HG03571 (cell line): Measurements from ENCODE around the gene CNDP2.

Source experiments
- ATAC-seq: cut with Tn5 transposase; IDR thresholded peaks from one replicate; pipeline ENCODE4 v1.9.1; 2021; ENCODE audit not compliant: unreplicated experiment

The CNDP2 gene

DNA sequence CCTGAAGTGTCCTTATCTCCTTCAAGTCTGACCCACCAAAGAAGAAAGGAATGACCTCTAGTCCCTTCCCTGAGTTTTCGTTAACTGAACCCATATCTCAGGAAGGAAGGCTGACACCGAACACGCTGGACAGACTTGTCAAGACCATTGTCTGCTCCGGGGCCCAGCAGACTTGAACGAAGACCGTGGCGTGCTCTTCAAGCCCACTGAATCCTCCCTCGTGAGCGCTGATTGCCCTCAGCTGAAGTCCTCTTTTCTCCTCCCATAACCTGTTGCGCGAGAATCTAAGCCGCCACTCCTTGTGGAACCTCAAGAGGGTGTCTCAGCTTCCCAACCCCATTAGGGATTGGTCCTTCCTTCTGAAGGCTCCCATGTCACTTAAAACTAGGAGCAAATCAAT is 37.5 kb downstream of the CNDP2 start:
- ATAC-seq = no peak

DNA sequence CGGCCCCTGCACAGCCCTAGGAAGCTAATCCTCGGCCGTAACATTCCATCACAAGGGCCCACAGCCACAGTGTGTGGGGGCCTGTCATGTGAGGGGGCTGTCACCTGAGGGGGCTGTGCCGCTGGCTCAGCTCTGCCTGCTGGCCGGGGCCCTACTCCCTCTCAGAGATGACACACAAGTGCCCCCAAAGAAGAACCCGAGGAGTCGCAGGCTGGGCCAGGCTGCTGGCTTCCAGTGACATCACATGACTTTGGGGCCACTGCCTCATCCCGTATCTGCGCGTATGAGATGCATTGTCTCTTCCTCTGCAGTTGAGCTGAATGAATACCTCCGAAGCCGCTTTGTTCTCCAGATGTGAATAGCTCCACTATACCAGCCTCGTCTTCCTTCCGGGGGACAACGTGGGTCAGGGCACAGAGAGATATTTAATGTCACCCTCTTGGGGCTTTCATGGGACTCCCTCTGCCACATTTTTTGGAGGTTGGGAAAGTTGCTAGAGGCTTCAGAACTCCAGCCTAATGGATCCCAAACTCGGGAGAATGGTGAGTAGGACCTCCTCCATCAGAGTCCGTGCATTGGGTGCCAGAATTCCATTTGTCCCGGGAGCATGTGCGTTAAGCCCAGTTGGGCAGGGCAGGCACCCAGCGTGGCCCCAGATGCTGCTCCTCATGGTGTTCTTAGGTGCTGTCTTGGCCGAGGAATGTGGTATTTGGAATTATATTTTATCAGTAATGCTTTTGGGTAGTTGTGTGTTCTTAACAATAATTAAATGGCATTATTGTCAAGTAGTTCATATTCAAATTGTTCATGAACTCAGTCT is 38.2 kb downstream of the CNDP2 start, which contains the start of gene CNDP1:
CNDP1 (plus strand) TSS at position 351 of the 820 bp plus-strand sequence; CDS start at position 519, 168 bp downstream.
- ATAC-seq = no peak

DNA sequence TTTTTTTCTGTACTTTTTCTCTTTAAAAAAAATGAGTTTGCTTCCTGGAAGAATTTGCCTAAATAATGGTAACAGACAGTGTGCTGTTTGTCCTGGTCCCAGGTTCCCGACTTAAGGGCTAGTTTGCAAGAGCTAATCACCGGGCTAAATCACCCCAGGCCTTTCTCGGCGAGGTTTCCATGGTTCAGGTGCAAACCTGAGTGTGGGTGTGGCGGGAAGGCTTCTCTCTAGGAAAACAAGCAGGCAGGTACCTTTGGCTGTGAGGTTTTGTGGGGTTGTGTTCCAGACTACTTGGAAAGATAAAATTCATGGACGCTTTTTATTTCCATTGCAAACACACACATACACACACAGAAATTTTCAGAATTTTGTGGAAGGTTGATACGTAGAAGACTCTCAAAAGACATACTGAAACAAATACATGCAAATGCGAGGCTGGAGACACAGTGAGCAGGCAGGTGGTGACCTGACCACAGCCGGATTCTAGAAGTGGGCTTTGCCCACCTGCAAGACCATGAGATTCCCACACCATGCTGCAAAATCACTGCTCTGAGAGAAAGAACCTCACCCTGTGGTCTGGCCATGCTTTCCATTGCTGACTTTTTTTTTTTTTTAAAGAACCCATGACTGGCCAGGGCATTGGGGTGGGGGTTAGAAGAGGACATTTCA is 39.0 kb downstream of the CNDP2 start:
- ATAC-seq = no peak

DNA sequence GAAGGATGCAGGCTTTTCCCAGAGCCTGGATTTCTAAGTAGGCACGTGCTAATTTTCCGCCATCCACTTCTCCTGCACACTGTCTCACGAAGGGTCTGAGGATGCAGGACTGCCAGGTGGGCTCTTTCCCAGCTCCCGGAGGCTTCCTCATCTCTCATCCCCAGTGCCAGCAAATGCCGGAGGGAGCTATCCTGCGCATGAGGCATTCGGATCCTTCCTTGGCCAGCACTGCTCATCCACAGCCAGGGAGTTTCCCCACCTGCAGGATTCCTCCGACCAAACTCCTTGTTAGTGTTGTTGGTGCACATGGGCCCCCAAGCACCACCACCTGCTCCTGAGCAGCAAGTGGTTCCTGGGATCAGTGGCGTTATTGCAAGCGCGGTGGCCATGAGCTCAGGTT is 43.1 kb downstream of the CNDP2 start:
- no peak for ATAC-seq

DNA sequence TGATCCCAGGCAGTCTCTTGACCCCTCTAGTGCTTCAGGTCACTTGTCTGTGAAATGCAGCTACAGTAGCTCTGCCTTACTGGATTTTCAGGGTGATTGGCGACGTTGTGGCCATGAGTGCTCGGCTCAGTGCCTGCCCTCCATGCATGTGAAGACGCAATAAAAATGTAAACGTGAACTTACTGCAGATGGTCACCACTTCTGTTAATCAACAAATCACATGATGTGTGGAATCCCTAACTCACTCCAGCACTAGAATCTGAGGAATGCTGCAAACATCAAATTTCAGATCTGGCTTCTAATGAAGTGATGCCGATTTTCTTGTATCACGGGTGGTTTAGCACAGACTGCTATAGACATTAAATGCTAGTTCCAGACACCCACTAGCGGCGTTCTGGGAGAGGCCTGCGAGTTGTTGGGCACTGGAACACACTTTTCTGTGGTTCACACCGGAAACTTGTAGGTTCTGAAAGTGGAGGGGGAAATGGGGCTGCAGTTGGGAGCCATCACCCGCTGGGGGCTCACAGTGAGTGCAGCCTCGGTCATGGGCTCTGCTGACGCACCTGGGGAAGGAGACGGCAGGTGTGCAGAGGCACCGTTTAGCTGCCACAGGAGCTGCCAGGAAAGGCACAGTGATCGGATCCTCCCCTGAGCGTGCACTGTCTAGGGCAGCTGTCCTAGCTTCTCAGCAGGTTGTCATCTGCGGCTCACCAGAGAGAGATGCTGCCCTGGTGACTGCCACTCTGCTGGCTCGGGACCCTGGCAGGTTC is 44.7 kb downstream of the CNDP2 start:
- ATAC-seq = no peak

DNA sequence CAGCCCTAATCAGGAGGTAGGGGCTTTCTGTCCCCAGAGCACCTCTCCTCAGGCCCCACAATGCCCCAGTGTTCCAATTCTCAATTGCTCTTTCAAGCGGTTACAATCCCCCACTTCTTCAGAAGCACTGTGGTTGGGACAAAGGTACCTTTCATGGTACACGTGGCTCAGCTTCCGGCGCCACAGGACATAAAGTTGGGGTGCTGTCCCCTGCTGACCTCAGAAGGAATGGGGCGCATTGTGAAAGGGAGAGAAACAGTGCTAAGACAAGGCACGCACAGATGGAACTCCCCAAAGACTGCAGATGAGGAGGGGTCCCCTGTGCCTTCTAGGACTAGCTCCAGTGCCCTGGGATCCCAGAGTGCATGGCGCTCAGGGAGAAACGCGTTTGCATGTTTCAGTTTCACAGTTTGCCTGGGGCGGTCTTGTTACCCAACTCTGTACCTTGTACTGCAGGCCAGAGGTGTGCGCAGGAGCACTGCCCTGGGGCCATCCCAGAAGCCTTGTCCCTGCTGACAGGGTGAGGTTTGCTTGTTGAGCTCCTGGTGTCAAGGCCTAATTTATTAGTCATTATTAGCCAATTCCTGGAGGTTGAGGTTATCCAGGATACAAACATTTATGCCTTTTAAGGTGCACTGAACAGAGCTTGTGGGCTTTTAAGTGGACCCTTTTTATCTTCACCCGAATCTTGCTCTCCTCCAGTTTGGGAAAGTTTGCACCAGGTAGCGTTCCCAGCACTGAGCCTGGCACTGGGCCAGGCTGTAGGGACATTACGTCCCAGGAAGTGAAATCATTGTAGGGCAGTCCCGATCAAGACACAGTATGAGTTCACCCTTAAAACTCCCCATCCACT is 45.8 kb downstream of the CNDP2 start:
- no peak for ATAC-seq

DNA sequence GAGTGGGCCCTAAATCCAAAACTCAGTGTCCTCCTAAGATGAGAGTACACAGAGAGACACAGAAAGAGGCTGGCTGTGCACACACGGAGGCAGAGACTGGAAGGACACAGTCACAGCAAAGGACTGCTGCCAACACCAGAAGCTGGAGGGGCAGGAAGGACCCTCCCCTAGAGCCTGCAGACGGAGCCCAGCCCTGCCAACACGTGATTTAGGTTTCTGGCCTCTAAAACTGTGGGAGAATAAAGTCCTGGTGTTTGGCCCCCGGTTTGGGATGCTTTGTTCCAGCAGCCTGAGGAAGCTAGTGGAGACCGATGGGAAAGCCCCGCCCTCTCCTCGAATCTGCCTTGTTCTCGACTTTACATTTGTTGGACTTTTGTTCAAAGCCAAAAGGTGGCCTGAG is 48.7 kb downstream of the CNDP2 start:
- ATAC-seq = no peak

DNA sequence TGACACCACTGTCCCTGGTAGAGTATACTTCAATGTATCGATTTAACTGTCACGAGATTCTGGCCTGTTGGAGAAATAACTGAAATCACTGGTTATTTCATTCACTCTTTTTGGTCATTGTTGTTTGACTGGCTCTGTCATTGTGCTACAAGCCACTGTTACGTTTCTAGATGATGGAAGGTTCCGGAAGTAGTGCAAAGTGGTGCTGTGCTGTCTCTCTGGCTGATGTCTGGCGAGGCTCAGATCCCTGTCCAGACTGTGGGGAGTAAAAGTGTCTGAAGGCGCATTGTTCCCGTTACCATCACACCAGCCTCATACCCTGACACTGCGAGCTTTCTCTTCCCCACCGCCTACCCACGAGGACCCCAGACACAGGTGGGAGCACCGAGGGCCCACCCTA is 49.8 kb downstream of the CNDP2 start:
- no peak for ATAC-seq

DNA sequence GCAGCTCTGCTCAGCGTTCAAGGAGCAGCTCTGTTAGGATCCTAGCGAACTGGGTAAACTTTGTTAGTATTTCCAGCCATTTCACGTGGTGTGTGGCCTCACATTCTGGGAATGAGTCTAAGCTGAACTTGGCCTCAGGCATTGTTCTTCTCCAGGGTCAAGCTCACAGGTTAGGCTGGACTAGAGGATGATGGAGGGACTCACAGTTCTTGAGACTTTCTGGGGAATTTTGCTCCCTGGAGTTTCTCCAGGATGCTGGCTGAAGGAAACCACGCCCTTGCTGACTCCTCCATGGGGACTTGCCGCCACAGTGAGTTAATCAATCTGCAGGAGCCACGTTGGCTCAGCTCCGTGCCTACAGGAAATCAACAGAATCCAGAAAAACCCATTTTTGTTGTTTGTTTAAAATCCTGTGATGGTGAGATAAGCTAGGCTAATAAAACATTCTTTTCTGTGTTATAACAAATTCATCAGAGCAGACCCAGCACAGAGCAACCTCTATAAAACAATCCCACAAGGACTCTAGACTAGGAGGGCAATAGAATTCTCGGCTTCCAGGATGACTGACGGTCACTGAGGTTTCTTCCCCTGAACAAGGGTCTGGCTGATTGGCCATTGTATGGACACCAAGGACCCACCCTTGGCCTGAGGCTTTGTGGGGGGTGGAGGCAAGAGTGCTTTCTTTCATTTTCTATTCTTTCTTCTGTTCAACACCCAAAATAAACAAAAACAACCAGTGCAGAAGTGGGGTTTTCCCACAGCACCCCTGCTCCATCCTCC is 50.8 kb downstream of the CNDP2 start:
- ATAC-seq = no peak

DNA sequence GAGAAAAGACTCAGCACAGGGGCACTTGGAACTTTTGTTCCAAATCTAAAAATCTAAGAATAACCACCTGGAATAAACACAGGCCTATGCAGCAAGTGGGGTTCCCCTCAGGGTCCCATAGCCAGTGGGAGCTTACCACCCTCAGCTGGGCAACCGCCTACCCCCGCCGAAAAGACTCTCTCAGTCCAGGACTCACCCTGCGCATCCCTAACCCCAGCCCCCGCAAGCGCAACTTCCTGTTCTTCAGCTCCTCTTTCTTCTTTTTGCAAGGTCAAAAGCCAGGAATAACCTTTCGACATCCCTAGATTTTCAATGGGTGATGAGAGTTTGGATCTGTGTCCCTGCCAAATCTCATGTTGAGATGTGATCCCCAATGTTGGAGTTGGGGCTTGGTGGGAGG is 51.7 kb downstream of the CNDP2 start:
- ATAC-seq = no peak

DNA sequence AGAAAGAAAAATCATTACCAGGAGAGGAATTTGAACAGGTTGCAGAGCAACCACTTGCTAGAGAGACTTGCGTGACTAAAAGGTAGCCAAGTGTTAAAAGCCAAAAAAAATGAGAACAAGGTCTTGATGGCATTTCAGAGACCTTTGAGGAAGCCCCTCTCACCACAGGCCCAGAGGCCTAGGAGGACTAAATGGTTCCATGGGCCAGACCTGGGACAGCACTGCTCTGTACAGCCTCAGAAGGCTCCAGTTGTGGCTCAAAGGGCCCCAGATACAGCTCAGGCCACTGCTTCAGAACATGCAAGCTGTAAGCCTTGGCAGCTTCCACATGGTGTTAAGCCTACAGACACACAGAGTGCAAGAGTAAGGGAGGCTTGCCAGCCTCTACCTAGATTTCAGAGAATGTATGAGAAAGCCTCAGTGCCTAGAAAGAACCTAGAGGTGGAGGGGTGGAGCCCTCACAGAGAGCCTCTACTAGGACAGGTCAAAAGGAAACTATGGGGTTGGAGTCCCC is 53.5 kb downstream of the CNDP2 start:
- ATAC-seq = no peak

DNA sequence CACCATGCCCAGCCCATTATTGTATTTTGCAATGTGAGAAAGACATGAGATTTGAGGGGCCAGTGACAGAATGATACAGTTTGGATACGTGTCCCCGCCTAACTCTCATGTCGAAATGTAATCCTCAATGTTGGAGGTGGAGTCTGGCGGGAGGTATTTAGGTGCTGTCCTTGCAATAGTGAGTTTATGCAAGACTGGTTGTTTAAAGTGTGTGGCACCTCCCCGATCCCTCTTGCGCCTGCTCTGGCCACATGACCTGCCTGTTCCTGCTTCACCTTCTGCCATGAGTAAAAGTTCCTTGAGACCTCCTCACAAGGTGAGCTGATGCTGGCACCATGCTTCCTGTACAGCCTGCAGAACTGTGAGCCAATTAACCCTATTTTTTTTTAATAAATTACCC is 54.7 kb downstream of the CNDP2 start:
- no peak for ATAC-seq

DNA sequence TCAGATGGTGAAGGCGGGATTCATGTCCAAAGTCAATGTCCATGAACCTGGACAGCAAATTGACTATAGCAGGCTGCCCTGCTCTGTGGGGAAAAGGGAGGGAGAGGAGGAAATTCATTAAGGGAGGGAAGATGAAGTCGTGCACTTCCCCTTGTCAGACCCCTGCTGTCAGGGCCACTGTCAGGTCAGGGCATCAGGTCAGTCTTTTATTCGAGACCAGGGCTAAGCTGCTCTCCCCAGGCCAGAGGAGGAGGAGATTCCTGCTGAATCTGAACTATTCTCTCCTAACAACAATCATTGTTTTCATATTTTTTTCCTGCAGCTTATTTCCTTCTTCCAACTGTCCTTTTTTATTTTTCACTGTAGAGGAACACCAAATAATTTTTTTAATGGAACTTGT is 55.3 kb downstream of the CNDP2 start:
- ATAC-seq = no peak

DNA sequence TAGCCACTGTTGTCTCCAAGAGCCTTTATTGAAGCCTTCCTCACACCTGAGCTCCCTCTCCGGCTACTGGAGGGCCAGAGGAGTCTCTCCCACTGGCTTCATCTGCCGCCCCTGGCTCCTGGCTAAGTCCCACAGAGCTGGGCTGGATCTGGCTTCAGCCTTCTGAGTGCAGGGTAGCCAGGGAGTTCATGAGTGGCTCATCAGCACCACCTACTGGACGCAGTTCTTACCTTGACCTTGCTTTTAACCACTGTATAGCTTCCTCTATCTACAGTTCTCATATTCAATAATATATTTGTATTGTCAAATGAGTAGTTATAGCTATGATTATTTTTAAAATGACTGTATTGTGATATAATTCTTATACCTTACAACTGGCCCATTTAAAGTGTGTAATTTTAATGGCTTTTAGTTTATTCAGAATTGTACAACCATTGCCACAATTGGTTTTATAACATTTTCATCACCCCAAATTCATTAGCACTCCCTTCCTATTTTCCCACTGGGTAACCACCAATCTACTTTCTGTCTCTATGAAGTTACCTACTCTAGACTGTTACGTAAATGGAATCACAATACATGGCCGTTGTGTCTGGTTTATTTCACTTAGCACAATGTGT is 55.9 kb downstream of the CNDP2 start:
- peak; percentile 96 for ATAC-seq

DNA sequence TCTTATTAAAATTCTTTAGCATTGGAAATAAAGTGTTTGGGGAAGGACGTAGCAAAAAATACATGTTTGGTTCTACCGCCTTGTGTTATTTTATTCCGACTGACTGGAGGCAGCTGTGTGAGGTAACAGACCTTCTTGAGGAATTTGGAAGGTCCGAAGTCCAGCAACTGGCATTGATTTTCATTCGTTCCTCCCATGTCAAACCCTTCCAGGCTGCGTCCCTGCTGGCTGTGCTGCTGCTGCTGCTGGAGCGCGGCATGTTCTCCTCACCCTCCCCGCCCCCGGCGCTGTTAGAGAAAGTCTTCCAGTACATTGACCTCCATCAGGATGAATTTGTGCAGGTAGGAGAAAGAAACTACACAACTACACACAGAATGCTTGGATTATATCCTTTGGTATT is 60.0 kb downstream of the CNDP2 start:
- no peak for ATAC-seq

DNA sequence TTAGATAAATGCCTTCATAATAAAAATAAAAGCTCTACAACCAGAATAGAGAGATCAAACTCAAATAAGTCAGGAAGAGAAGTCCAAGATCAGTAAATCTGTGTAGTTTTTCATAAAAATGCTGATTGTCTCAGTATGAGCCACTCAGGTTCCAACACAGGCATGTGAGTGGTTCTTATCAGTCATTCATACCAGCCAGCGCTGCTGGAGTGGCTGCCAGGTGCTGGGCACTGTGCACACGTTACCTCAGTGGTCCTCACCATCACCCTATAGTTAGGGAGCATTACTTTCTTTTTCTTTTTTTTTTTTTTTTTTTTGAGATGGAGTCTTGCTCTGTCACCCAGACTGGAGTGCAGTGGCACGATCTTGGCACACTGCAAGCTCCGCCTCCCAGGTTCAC is 61.9 kb downstream of the CNDP2 start:
- no peak for ATAC-seq

DNA sequence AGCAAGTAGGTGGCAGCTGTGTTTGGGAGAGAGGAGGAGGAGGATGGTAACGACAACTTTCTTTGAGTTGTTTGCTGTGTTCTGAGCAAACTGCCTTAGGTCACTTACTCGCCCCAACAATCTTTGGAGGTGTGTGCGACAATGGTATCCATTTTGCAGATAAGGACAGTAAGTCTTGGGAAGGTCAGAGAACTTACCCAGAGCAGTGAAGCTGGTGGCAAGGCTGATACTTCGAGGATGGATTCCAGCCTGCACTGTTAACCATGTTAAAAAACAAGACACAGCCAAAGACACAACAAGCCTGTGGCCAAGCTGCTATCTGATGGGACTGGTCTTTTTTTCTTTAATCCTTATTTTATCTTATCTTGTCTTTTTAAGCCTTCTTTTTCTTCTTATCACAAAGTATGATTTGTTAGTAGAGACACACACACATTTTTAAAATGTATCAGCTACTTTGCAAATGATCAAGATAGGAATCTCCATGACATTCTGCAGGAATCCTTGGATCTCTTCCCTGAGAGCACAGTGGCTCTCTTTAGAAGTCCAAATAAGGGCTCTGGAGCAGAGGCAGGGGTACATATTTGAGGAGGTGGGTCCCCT is 66.1 kb downstream of the CNDP2 start:
- ATAC-seq = no peak

DNA sequence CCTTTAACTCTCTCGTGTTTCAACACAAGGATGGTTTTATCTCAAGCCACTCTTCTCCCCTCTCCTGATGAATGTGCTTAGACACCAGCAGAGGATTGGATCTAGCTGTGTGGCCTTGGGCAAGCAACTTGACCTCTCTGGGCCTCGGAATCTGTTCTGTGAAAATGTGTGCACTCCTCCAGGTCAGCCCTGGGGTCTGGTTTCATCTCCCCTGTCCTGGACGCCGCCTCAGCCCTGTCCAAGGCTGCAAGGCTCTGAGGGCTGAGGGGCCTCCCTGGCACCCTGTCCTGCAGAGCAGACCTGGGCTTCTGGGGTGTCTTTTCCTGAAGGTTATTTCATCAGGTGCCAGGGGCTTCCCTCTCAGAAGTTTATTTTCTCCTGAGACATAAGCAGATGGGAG is 66.6 kb downstream of the CNDP2 start:
- no peak for ATAC-seq

DNA sequence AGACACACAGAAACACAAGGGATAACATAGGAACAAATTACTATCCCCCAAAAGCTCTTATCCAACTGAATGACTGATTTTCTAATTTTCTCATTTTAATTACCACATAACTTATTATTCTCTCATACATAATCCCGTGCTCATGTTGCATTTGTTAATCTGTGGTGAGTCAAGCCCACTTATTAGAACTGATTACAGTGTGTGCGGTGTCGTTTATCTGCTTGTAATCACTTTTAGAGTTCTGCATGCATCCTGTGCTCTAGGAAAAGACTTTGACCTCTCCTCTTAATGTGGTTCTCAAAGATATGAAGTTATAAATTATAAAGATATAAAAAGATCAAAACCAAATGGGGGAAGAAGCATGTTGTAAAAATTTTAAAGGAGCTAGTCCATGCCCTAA is 67.8 kb downstream of the CNDP2 start:
- no peak for ATAC-seq
